GM19452 (cell line): ENCODE measurements around the gene MBTPS1.

ENCODE experiments used
- ATAC-seq: cut with Tn5 transposase; IDR thresholded peaks from one replicate; pipeline ENCODE4 v1.9.1; 2021; ENCODE audit not compliant: unreplicated experiment

Gene MBTPS1

DNA sequence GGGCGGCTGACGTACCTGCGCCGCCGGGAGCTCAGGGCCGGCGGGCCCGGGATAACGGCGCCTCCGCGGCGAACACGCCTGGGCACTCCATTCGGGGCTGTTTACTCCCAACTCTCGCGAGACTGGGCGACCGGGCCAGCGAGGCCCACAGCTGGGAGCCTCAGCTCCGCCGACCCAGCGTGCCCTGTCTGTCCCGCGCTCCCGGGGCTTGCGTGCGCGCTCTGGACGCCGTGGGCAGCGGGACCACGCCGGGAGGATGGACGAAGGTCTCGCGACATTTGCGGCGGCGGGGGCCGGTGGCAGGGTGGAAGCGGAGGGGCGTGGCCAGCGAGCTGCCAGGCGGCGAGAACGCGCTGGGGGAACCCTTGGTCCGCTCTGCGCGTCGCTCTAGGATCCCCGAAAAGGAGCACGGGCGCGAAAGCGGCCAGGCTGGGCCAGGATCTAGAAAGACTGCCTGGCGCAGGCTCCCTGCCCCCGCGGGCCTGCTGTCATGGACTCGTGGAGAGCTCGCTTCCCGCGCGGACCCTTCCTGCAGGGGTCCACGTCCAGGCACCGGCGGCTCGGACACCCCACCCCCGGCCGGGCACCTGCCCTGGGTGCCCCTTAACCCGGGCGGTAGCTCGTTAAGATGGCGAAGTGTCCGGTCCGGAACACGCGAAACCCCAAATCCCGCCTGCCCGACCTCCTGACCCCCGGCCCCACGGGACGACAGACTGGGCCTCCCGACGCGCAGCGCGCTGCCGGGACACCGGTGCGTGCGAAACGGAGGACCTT is at the start of gene MBTPS1:
Gene MBTPS1 (minus strand): TSS at position 223 of the 774 bp plus-strand sequence. CDS start 15,159 bp downstream, outside the sequence.
- peak; percentile 89 for ATAC-seq

DNA sequence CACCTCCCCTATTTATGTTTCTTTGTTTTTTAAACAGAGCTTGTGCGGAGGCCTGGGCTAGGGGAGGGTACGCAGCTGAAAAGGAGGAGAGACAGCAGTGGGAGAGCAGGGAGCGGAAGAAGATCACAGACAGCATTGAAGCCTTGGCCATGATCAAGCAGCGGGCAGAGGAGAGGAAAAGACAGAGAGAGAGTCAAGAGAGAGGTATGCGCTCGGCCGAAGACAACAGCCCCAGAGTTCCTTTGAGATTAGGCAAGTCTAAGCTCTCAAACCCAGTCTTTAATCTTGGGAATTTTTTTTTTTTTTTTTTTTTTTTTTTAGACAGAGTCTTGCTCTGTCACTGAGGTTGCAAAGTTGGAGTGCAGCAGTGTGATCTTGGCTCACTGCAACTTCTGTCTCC is 49.0 kb upstream of the MBTPS1 start:
- ATAC-seq, result no peak

DNA sequence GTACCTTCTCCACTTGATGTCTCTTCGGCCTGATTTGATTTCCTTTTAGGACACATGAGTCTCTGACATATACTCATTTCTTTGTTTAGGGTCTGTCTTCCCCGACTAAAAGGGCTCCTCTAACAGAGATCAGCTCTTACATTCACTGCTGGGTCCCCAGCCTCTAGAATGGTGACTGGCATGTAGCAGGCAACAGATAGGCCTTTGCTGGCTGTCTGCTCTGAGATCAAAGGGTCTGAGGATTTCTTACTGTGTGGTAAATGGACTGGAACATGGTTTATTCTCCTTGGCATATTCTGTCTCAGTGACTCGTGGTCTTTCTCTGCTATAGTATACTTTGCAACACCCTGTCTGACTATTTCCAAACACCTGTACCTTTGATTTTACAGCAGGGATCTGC is 45.1 kb upstream of the MBTPS1 start:
- ATAC-seq, result no peak

DNA sequence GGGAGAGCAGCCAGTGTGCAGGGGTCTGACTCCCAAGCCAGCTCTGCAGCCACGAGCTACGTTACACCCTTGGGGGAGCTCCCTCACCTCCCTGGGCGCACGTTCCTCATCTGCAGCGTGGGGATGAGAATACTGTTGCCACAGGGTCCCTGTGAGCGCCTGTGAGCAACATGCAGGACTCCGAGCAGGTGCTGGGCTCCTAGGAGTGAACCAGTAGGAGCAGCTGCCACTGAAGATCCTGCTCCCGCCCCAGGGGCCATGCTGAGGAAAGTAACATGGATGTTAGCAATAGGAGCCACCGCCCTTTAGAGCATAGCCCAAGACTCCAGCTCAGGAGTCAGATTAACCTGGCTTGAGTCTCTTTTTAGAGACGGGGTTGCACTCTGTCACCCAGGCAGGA is 44.3 kb upstream of the MBTPS1 start:
- no peak for ATAC-seq

DNA sequence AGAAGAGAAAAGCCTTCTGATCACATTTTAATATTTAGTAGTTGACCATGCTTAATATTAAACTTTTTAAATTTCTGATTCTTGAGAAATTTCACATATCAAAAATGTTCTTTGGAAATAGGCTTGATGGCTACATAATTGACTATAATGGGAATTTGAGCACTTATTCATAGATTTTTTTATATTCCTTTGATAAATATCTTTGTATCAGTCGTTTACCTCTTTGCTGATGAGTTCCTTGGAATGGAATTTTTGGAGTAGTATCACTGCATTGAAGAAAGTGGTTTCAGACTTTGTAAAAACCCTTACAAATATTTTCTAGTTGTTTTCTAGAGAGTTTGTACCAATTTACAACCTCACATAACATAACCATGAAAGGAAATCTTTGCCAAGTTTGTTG is 43.1 kb upstream of the MBTPS1 start:
- no peak for ATAC-seq

DNA sequence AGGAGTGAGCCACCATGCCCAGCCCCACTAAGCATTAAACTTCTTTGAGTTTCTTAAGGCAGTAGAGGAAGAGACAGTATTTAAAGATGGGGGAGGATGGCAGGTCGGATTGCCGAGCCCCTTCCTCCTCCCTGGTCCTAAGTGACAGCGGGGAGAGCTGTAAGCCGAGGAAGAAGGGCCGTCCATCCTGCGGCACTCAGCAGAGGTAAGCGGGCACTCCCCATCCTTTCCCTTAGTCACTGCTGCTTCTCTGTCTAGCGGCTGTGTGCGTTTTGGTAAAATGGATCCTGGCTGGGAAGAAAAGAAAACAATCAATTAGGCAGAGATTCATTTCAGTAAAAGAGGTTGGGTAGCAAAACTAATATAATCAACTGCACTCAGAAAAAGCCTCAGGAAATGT is 42.3 kb upstream of the MBTPS1 start:
- no peak for ATAC-seq

DNA sequence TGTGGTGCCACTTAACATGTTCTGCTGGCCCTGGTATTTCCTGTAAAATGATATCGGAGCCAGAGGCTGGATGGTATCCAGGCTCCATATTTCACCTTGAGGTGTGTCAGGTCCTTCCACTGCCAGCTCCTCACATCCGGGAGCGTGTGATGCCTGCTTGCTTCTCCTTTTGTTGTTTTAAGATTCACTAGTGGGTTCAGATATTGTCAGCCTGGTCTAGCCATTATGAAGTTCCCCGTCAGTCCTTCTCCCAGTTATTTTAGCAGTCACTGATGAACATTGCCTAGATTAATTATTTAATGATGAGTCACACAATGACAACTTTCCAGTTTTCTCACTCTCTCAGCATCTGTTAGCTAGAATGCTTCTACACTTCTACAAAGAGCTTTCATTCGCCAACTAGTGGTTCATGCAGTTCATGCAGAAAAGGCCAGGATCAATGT is 39.6 kb upstream of the MBTPS1 start:
- ATAC-seq, result no peak

DNA sequence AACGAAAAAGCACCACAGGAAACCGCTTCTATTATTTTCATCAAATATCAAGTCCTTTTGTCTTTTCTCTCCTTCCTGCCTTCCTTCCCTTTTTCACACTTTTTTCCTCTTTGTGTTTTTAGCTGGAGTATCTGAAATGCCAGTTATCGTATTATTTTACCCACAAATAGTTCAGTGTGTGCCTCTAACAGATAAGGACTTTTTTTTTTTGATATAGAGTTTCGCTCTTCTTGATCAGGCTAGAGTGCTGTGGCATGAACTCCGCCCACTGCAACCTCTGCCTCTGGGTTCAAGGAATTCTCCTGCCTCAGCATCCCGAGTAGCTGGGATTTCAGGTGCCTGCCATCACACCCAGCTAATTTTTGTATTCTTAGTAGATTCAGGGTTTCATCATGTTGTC is 39.0 kb upstream of the MBTPS1 start:
- no peak for ATAC-seq

DNA sequence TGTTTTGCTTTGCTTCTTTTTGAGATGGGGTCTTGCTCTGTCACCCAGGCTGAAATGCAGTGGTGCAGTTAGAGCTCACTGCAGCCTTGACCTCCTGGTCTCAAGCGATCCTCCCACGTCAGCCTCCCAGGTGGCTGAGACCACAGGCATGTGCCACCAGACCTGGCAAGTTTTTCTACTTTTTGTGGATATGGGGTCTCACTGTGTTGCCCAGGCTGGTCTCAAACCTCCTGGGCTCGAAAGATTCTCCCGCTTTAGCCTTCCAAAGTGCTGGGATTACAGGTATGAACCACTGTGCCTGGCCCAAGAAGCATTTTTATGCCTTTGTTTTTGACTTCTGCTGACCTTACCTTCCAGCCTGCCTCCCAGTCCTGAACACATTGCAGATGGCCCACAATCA is 38.5 kb upstream of the MBTPS1 start:
- no peak for ATAC-seq

DNA sequence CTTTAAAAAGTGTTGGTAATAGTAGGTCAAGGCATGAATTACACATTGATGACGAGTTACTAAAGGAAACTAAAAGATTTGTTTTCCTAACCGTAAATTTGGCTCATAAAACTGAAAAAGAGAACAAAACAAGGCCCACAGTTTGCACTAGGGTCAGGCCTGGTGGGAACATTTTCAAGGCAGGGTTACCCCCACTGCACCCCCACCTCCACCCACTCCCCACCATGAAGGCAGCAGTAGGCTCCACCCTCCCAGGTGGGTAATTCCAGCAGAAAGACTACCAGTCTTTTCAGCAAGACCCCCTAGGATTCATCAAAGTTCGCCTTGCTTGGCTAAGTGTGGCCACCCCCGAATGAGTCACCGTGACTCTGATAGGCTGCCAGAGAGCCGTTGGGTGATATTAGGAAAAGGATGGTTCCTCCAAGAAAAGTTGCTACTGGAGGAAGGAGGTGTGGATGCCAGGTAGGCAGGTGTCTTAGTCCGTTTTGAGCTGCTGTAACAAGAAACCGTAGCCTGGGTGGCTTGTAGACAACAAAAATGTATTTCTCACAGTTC is 37.0 kb upstream of the MBTPS1 start:
- no peak for ATAC-seq

DNA sequence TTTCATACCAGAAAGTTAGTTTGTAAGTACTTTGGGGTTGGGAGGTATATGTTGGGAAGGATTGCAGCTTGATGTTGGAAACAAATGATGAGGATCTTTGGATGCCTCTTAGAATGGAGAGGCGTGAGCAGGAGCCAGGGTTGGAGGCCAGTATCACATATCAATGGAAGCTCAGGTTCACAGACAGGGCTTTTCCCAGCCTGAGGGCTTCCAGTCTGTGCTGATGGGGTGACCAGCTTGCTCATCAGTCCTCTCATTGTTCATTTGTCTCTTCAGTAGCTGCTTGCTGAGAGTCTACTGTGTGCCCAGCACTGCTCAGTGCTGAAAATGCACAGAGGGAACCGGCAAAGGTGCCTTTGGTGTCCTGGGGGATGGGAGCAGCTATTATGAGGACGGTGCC is 34.2 kb upstream of the MBTPS1 start:
- no peak for ATAC-seq

DNA sequence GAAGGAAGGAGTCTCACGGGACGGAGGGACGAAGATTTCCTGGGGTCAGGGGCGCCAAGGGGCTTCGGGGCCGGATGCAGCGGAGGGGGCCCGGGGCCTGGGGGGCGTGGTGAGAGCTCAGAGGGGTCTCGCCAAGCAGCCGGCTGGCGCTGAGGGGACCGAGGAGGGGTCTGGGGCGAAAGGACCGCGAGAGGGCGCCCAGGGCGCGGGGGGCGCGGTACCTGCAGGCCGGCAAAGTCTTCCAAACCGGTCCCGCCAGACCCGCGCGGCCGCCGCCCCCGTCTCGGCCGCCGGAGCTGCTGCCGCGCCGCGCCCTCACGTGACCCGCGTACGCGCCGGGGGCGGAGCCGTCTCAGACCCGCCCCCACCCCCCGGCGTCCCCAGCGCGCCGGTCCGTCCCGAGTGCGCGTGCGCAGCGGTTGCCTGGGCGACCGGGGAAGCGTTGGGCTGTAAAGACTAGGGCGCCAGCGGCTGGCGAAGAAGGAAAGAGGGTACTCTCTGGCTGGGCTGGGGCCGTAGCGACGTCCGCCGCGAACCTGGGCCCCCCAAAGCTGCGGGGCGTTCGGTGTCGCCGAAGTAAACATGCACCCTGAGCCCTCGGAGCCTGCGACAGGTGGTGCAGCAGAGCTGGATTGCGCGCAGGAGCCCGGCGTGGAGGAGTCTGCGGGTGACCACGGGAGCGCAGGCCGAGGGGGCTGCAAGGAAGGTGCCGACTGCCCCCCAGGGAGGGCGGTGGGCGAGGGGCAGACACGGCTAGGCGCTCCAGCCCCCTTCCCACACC is 28.3 kb upstream of the MBTPS1 start, which contains the start of the genes DNAAF1 and HSDL1:
Gene DNAAF1 (plus strand): TSS at position 450 of the 781 bp plus-strand sequence. CDS start 133 bp downstream, at position 583.
Gene HSDL1 (minus strand): TSS at position 319 of the 781 bp plus-strand sequence. CDS start 13,856 bp downstream, outside the sequence.
- peak; percentile 77 for ATAC-seq

DNA sequence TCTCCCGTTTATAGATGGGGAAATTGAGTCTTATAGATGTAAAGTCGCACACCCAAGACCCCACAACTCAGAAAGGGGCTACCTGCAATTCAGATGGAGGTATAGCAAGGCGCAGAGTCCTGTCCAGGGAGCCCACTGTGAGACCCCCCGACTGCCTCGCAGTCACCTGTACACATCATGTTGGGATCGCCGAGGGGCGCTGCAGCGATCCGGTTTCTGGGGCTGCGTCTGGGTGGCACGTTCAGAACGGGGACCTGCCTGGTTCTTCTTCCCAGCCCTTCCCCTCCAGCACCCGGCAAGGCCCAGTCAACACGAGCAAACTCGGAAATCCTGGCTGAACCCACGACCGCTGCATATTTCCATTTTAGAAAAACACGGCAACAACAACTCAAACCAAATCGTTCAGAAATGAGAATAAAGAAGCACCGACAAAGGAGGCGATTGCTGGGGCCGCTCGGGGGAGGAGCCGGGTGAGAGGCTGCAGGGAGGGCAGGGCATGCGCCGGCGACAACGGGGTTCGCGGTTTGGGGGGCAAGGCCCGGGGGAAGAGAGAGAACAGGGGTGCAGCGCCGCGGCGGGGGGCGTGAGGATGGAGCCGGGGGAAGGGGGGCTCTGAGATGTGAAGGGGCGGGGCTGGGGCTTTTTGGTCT is 27.6 kb upstream of the MBTPS1 start:
- no peak for ATAC-seq

DNA sequence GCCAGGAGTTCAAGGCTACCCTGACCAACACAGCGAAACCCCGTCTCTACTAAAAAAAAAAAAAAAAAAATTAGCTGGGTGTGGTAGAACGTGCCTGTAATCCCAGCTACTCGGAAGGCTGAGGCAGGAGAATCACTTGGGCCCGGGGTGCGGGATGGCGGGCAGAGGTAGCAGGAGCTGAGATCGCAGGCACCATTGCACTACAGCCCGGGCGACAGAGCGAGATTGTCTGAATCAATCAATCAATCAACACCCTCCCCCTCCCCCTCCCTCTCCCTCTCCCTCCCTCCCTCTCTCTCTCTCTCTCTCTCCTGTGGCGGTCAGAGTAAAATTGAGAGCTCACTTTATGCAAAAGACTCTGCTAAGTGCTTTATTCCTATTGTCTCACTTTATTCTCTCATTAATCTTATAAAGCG is 27.1 kb upstream of the MBTPS1 start:
- no peak for ATAC-seq

DNA sequence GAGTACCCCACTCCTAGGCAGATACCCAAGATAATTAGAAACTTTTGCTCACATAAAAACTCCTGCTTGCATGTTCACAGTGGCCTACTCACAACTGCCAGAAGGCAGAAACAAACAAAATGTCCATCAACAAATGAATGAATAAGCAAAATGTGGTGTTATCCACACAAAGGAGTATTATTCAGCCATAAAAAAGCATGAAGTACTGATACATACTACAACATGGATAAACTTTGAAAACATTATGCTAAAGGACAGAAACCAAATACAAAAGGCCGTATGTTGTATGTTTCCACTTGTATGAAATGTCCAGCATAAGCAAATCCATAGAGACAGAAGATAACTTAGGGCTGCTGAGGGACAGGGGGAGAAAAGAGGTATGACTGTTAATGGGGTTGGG is 26.3 kb upstream of the MBTPS1 start:
- ATAC-seq, result no peak

DNA sequence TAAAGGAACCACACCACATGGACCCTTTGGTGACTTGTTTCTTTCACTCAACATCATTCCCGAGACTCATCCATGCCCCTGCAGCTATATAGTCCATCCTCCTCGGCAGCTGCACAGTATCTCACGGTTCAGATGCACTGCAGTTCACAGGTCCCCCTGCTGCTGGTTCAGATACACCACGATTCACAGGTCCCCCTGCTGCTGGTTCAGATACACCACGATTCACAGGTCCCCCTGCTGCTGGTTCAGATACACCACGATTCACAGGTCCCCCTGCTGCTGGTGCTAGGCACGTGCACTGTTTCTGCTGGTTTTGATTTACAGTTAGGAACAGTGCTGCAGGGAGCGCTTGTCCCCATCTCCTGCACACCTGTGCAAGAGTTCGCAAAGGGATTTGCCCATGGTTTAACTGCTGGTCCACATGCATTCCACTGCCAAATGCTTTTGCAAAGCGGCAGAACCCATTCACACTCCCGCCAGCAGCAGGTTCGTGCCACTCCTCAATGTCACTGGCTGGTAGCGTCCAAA is 24.5 kb upstream of the MBTPS1 start:
- ATAC-seq, result no peak

DNA sequence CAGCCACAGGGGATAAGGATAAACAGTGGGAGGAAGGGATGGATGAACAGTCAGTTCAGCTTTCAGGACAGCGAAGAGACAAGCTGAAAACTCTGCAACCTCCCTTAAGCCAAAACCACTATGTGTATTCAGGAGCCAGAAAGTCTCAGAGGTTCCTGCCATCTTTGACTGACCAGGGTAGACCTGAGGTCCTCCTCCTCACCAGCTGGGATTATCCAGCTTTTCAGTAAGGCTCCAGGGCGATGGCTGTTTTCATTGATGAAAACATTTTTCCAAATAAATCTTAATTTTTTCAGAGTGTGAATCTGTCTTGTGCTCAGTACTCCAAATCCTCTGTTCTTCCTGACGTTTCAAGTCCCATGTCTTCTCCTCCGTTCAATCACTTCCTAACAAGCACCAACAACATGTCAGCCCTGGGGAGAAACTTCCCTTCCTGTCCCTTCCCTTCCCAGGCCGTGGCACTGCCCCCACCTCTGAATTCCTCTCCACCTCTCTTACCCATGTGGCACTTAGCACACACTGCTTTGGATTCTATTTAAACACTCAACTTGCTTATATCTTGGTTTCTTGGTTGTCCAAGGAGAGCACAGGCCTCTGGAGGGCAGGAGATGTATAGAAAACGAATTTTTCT is 23.0 kb upstream of the MBTPS1 start:
- ATAC-seq, result no peak

DNA sequence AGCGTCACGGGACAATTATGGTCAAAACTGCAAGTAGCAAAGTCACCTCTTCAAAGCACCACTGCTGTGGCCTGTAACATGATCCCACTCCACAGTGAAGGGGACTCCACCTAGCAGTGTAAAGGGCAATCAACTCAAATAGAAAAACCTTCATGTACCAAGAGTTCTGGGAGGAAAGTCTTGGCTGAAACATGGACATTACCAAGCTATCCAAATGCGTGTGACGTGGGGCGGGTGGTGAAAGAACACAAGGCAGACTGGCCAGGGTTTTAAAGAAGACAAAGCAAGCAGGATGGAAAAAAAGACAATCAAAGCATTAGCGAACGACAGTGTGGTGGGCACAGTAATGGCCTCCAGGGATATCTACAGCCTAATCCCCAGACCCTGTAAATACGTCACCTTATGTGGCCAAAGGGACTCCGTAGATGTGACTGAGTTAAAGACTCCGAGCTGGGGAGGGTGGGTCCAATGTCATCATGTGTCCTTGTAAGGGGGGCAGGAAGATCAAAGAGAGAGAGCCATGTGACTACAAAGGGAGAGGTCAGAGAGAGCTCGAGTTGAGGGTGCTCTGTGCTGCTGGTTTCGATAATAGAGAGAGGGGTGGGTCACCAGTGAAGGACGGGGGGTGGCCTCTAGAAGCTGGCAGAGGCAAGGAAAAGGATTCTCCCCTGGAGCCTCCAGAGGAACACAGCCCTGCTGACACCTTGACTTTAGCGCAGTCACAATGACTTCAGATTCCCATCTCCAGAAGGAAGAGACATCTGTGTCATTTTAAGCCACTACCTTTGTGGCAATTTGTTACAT is 22.3 kb upstream of the MBTPS1 start:
- no peak for ATAC-seq

DNA sequence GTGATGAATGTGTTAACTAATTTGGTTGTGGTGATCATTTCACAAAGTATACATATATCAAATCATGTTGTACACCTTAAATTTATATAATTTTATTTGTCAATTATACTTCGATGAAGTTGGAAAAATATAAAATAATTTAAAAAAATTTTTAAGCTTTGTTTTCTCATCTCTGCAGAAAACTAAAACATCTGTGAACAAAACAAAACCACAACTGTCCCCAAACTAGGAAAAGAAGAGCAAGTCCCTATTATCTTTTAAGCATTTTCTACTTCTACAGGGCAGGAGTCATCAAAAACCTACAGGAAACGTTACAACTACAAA is 21.7 kb upstream of the MBTPS1 start:
- ATAC-seq, result no peak
